ENCODE data around the gene OVOL3.

OVOL3 gene

DNA sequence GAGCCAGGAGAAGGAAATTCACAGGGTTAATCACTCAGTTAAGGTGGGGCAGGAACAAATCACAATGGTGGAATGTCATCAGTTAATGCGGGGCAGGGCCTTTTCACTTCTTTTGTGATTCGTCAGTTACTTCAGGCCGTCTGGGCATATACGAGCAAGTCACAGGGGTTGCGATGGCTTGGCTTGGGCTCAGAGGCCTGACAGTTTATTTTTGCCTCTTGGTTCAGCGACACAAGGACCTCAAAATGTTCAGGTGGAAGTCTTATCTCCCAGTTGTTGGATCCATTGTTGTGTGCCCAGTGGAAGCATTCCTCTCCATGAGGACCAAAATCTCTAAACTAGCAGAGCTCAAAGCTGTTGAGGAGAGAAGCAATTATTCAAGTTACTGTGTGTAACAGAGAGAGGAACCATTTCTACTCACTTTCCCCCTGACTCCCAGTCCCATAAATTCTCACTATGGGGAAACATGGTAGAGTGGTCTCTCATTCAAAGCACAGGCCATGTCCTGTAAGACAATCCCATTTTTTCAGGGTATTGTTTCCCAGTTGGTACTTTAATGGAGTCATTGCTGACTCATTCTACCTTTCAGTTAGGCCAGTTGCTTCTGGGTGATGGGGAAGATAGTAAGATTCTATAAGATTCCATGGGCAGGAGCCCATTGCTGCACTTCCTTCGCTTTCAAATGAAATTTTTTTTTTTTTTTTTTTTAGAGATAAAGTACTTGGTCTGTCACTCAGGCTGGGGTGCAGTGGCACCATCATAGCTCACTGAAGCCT is 50.1 kb downstream of the OVOL3 start:
- no peak for ATAC-seq
- Mint-ChIP-seq H3K4me1 (no peaks in the 10 kb centered on the region), H3K27ac (no peak overlapping the region), H3K36me3 (peaks cover 22% of the 10 kb centered on the region), H3K4me3 (no peak overlapping the region), H3K9me3 (peaks cover 3% of the 10 kb centered on the region), H3K27me3 (no peaks in the 10 kb centered on the region)

All from stimulated activated memory B cell treated with anti-CD40 and anti-IgM and Interleukin-4, amounts not matched to agents 10 μg/mL and 1 μg/mL and 100 μg/mL, for 72 hours (primary cell).